Measurements from ENCODE around the gene OCLN.
"Not testable (repeated sequence)": the region's sequence is repeated elsewhere in the genome, so short reads cannot be mapped to it uniquely, and the experiment has no call there.

Gene OCLN

DNA sequence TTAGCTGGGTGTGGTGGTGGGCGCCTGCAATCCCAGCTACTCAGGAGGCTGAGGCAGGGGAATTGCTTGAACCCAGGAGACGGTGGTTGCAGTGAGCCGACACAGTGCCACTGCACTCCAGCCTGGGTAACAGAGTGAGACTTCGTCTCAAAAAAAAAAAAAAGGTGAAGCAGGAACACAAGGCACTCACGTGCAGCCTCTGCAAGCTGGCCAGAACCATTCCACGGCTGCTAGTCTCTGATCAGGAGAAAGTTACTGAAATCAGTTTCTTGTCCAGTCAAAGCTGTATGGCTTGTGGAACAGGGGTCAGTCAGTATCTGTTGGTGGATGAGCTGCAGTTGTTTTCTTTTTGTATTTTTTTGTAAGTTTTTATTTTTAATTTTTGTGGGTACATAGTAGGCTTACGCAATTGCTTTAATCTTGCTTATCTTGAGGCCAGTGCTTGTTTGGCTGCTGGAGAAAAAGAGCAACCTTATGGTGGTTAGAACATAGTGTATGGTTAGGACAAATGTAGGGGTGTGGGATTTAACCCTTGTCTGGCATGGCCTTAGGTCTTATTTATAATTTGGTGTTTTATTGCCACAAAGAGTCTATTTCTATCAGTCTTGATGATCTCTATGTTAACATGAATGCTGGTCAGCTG is 34.7 kb downstream of the OCLN start:
- H3K4me3 ChIP-seq (ENCODE audit: low read depth, low read length): no peak overlapping the region

DNA sequence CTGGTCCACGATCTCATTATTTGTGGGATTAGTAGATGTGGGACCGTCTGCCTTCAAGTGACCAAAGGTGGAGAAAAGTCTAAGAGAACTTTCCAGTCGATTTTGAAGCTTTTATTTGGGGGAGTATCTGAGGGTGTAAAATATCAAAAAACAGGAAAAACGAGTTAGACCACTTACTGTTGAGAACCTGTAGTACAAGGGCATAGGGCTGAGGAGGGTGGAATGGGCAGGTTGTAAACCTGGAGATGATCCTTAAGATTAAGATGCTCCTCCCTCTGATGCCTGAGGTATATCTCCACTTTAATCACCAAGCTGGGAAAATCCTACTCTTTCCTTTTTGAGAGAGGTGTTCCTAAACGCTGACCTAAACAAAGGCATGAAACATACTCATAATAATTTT is 35.4 kb downstream of the OCLN start:
- no peak overlapping the region for H3K4me3 ChIP-seq (ENCODE audit: low read depth, low read length)

DNA sequence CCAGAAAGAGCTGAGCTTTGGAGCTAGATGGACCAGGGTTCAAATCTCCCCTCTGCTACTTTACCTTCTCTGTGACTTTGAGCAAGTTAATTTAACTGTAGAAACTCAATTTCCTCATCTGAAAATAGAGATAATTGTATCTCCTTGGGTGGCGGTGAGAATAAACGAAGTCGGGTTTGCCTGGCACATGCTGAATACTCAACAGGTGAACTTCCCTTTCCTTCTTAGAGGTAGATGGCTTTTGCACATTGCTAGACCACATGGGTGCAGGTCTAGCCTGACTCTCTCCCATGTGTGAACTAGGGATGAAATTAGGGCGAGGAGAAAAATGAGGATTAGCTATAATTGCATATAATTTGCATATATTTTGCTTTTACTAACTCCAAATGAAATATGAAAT is 36.0 kb downstream of the OCLN start:
- no peak overlapping the region for H3K4me3 ChIP-seq (ENCODE audit: low read depth, low read length)

DNA sequence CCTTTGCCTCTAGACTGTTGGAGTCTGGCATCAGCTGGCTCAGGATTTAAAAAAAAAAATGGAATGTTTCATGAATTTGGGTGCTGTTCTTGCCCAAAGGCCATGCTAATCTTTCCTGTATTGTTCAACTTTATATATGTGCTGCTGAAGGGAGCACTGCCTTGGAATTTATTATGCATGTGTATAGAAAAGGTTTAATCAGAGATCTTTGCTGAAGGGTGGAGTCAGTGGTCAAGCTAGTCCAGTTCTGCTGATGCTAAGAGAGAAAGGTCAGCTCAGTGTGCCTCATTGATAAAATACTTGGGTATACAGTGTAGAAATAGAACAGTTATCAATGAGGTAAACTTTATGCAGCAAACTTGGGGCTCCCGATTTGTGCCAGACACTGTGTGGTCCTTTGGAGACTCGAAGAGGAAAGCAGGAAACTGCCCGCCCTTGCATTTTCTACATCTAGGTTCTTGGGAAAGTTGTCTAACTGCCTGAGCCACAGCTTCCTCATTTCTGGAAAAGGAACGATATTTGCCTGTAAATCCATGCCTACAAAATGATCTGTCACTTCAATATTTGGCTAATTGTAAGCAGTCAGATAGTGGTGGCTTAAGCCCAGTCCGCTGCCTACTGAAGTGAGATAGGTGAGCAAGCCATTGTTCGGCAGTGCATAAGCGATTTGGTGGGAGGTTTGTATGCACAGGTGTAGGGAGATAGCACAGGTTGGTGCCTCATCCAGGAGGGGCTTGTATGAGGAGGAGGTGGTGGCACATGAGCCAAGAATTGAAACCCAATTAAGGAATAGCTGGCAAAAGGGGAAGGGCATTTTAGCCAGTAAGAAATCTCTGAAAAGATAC is 38.2 kb downstream of the OCLN start:
- H3K4me3 ChIP-seq (ENCODE audit: low read depth, low read length): no peak overlapping the region

DNA sequence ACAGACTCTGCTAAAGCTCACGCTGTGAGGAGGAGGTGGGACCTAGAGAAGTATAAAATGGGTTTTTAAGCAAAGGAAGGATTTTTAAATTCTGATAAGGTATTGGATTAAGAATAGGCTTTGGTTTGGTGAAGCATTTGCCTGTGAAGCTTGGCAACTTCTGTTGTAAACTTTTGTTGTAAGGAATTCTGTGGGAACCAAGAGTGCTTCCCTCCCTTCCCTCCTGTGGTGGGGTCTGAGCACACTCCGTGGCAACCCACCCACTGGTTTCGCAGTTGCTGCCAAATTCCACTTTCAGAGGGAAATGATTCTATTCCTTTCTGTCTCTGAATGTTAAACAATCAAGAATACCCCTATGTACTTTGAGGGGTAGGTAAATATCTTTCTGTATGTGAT is 38.8 kb downstream of the OCLN start:
- no peak overlapping the region for H3K4me3 ChIP-seq (ENCODE audit: low read depth, low read length)

DNA sequence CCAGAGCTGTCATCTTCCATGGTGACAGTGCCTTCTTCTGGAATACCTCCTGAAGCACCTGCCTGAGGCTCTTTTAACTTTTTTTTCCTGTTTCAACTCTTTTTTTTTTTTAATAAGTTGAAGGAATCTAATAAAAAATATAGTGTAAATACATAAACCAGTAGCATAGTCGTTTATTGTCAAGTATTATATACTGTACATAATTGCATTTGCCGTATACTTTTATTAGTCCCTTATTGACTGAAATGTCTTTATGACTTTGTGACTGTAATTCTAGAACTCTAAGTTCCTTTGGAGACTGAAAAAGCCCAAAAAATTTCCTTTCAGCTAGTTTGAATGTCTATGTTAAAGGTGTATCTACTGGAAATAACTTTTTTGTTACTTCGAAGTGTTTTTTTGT is 45.3 kb downstream of the OCLN start:
- not testable (repeated sequence) for H3K4me3 ChIP-seq (ENCODE audit: low read depth, low read length)

DNA sequence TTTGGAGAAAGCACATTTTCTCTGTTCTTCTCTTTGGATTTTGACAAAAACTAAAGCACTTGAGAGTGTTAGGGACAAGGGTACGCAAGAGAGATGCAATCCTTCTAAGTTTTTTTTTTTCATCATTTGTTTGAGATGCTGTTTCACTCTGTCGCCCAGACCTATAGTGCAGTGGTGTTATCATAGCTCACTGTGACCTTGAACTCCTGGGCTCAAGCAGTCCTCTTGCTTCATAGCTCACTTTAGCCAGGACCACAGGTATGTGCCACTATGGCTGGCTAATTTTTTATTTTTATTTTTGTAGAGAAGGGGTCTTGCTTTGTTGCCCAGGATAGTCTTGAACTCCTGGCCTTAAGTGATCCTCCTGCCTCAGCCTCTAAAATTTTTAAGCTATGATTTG is 46.1 kb downstream of the OCLN start:
- H3K4me3 ChIP-seq (ENCODE audit: low read depth, low read length): not testable (repeated sequence)

DNA sequence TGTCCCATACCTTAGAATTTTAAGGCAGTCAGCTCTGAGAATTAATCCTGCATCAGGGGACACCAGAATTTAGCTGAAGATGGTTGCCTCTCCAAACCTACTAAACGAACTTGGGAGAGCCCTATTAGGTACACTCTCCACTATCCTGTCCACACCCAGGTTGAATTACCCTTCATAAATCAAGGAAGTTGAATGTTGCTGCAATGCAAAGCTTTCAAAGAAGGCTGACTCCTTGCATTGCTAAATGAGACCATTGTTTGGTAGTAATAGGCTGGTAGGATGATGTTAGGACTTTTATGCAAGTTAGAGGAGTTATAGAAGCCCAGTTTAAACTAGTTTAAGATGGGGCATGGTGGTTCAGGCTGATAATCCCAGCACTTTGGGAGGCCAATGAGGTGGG is 48.8 kb downstream of the OCLN start:
- not testable (repeated sequence) for H3K4me3 ChIP-seq (ENCODE audit: low read depth, low read length)

DNA sequence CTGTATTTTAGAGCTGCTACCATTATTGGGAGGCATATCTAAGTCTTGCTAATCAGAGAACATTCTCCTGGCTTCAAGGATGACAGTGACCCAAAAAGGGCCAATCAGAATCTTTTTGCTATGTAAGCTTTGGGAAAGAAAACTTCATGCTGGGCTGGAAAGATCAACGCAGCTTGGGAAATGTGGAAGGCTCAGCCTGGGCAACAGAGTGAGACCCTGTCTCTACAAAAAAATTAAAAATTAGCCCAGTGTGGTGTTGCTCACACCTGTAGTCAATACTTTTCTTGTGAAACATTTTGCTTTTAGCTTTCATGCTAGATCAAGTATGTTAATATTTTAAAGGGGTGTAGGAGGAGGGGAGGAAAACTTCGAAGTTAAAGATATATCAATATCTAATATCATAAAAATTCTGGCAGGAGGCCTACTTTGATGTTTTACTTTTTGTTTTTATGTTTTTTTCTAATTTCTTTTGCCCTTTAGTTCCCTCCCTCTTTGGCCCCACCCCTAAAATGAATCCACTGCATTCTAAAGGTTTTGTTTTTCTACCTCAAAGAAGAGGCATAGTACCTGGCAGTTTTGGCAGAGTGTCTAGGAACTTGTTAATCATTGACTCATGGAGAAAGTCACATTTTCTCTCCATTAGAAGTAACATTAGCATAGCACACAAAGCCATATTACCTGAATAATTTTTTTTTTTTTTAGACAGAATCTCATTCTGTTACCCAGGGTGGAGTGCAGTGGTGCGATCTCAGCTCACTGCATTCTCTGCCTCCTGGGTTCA is 50.4 kb downstream of the OCLN start:
- H3K4me3 ChIP-seq (ENCODE audit: low read depth, low read length): not testable (repeated sequence)

DNA sequence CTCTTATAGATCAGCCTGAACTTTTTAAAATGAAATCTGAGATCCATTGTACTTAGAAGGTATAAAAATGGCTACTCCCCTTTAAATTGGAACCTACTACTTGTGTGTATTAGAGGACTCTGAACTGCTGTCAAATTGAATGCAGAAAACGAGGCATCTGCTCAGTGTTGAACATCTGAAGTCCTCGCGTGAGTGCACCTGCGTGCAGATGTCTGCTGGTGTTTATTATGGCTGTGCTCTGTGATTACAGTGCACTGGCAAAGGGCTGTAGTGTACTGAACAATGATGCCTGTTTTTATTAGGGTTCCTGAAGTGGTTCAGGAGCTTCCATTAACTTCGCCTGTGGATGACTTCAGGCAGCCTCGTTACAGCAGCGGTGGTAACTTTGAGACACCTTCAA is 52.0 kb downstream of the OCLN start:
- not testable (repeated sequence) for H3K4me3 ChIP-seq (ENCODE audit: low read depth, low read length)

DNA sequence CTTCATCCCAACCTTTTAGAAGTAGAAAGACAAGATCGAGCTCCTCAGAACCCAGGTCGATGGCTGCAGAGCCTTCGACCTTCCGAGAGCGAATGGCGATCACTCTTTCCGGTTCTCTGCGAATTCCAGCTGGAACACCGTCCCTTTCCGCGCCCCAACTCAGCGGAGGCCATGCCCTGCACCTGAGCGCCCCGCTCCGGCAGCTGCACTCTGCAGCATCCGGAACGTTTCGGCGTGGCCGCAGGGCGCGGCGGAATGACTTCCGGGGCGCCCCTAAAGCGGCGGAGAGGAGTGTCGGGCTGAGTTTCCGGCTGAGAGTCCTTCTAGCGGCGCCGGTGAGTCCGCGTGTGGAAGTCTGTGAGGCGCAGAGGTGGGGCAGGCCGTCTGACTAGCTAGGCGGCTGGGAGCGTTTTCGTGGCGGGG is 67.3 kb downstream of the OCLN start, which contains the start of gene GTF2H2C:
TSS of gene GTF2H2C (plus strand) at position 284 of the 423 bp plus-strand sequence. CDS start 4,942 bp downstream, outside the sequence.
- H3K4me3 ChIP-seq (ENCODE audit: low read depth, low read length): peak within 1 kb of the TSS; percentile 41

DNA sequence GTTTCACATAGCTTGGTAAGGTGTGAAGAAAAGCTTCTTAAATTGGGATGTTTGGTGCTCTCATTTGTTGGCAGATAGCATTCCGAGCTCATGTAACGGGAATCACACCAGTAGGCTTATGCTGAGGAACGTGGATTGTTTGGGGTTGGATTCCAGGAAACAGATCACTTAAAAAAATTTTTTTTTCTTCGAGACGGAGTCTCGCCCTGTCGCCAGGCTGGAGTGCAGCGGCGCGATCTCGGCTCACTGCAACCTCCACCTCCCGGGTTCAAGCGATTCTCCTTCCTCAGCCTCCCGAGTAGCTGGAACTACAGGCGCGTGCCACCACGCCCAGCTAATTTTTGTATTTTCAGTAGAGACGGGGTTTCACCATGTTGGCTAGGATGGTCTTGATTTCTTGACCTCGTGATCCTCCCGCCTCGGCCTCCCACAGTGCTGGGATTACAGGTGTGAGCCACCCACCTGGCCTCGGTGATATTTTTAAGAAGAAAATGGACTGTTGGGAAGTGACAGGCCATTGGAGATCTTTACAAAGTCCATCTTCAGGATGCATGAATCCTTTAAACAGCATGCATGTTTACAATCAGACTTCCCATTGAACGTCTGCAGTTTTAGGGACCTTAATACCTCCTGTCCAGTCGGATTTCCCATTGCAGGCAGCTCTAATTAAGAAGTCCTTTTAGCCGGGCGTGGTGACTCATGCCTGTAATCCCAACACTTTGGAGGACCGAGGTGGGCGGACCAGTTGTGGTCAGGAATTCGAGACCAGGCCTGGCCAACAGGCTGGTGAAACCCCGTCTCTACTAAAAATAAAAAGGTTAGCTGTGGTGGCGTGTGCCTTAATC is 68.2 kb downstream of the OCLN start:
- H3K4me3 ChIP-seq (ENCODE audit: low read depth, low read length): peak overlapping the region; percentile 28

DNA sequence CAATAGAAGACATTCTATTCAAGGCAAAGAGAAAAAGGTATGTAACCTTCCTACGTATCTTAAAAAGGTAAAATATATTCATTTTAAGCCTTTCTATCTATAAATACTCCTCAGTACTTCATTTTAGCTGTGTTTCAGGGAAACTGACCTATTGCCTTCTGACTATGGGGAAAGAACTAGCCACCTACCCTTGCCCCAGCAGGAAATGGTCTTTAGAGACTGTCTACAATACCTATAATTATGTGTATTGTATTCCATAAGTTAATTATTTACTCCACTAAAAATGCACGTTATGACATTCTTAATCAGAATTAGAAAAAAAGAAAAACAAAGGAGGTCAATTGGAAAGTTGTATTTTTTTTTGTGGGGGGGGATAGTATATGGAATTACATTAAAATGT is 73.6 kb downstream of the OCLN start:
- not testable (repeated sequence) for H3K4me3 ChIP-seq (ENCODE audit: low read depth, low read length)

DNA sequence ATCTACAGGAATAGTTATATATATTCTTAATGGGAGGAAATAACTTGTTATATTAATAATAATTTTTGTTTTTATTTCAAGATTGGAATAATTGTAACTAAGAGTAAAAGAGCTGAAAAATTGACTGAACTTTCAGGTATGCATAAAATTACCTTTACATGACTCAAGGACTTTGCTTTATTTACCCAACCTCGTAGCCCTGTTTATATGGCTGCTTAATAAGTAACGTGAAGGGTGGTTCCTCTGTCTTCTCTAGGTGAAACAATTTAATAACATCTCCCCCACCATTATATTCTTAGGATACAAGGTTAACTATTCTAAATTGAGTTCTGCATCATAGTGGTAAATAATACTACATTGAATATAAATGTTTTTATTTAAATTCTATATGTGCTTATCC is 75.5 kb downstream of the OCLN start:
- H3K4me3 ChIP-seq (ENCODE audit: low read depth, low read length): not testable (repeated sequence)

DNA sequence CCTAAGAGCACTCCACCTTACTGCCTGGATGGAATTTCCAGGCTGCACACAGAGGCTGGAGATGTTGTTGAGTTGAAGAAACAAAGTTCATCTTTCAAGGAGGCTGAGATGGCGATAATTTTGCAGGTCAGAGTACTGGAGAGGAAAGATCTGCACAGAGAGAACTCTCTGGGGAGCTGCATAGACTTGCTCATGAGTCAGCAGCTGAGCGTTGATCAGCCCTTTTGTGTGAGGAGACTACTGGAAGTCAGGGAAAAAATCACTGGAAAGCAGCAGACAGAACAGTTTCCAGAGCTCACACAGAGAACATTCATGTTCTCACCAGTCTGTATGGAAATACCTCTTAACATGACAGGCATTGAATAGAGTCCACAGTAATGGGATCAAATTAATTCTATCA is 90.8 kb downstream of the OCLN start:
- not testable (repeated sequence) for H3K4me3 ChIP-seq (ENCODE audit: low read depth, low read length)

DNA sequence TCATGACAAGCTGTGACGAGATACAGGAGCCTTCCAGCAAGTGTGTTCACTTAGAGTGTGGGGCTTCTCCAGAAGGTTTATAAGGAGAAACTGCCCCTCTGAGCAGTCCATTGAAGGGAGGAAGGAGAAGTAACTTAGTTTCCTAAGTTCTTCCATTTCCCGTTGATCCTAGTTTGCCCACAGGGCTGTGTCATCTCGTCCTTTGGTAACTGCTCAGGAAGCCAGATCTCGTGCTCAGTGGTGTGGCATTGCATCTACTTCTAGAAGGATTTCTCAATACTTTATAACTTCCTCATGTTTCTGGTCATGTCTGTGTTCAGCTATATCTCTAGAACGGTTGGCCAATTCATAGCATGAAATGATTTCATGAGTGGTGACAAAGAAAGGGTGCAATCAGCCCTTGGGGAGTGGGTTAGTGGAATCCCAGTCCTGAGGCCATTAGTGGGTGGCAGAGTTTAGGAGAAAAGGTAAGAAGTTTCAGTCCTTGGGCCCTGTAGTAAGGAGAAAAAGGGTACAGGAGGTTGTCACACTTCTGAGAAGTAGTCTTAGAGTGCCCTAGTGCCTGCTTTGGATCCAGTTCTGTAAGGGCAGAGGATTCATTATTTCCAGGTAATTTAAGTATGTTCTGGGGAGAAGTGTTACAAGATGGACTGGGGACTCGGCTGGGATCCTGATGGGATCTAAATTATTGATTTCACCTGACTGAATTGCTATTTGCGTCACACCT is 103.7 kb downstream of the OCLN start:
- not testable (repeated sequence) for H3K4me3 ChIP-seq (ENCODE audit: low read depth, low read length)

DNA sequence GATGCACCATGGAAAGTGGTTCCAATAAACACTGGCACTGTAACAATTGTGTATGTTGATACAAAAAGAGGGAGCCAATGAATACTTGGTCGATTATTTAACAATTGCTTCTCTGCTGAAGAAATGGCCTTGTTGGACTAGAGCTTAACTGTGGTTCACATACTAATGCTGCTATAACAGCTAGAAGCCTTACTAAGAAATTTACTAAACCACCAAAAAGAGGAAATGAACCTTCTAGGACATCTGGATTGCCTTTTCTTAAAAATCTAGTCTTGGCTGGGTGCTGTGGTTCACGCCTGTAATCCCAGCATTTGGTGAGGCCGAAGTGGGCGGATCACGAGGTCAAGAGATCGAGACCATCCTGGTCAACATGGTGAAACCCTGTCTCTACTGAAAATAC is 109.4 kb downstream of the OCLN start:
- H3K4me3 ChIP-seq (ENCODE audit: low read depth, low read length): not testable (repeated sequence)

DNA sequence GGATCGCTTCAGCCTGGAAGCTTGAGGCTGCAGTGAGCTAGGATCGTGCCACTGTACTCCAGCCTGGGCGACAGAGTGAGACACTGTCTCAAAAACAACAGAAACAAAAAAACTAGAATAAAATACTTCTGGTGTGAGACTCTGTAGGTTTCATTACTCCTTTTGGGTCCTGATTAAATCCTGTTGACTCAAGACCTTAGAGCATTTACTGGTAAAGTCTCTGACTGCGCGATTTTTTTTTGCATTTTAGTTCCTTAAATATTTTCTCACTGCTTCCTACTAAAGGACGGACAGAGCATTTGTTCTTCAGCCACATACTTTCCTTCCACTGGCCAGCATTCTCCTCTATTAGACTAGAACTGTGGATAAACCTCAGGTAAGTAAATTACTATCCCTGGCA is 114.2 kb downstream of the OCLN start:
- not testable (repeated sequence) for H3K4me3 ChIP-seq (ENCODE audit: low read depth, low read length)

All from iPS-11a (cell line).